Panc1 (cell line): Measurements from ENCODE around the gene PTPRS.

Source experiments
- CTCF ChIP-seq: fragments of 450-650 bp; IDR thresholded peaks from 2 replicates; pipeline ENCODE4 v1.5.1; 2017; ENCODE audit warnings: mild to moderate bottlenecking
- TF ChIP-seq, protein P1 (sequence below), 2 experiments: IDR thresholded peaks; 2 replicates each; pipeline ENCODE4 v1.6.1; 2011 to 2012; ENCODE audit warnings: low read depth in 2 of 2, control low read depth in 1 of 2, low read length in 1 of 2, mild to moderate bottlenecking in 1 of 2, moderate library complexity in 1 of 2; ENCODE audit not compliant: insufficient read depth in 1 of 2

DNA sequence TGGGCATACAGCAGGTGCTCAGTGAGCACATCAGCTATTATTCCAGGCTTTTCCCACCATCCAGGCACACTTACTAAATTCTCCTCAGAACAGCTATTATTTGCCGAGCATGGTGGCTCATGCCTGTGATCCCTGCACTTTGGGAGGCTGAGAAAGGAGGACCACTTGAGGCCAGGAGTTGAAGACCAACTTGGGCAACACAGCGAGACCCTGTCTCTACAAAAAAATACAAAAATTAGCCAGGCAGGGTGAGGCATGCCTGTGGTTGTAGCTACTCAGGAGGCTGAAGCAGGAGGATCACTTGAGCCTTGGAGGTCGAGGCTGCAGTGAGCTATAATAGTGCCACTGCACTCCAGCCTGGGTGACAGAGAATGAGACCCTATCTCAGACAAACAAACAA, 35.4 kb downstream of the PTPRS start:
- TF ChIP-seq CTCF = no peak
- TF ChIP-seq, protein P1, sequence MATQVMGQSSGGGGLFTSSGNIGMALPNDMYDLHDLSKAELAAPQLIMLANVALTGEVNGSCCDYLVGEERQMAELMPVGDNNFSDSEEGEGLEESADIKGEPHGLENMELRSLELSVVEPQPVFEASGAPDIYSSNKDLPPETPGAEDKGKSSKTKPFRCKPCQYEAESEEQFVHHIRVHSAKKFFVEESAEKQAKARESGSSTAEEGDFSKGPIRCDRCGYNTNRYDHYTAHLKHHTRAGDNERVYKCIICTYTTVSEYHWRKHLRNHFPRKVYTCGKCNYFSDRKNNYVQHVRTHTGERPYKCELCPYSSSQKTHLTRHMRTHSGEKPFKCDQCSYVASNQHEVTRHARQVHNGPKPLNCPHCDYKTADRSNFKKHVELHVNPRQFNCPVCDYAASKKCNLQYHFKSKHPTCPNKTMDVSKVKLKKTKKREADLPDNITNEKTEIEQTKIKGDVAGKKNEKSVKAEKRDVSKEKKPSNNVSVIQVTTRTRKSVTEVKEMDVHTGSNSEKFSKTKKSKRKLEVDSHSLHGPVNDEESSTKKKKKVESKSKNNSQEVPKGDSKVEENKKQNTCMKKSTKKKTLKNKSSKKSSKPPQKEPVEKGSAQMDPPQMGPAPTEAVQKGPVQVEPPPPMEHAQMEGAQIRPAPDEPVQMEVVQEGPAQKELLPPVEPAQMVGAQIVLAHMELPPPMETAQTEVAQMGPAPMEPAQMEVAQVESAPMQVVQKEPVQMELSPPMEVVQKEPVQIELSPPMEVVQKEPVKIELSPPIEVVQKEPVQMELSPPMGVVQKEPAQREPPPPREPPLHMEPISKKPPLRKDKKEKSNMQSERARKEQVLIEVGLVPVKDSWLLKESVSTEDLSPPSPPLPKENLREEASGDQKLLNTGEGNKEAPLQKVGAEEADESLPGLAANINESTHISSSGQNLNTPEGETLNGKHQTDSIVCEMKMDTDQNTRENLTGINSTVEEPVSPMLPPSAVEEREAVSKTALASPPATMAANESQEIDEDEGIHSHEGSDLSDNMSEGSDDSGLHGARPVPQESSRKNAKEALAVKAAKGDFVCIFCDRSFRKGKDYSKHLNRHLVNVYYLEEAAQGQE (IDR thresholded peaks at IDR 0.05; ENCODE audit: insufficient read depth in 1 of 2, low read depth in 2 of 2, low read length in 1 of 2) = no peak
